Panc1 (cell line): ENCODE results near the gene SEMA7A.

Experiments
- CTCF ChIP-seq: fragments of 450-650 bp; IDR thresholded peaks from 2 replicates; pipeline ENCODE4 v1.5.1; 2017; ENCODE audit warnings: mild to moderate bottlenecking
- REST ChIP-seq, 2 experiments: IDR thresholded peaks; 2 replicates each; pipeline ENCODE4 v1.6.1; 2011 to 2012; ENCODE audit warnings: low read depth in 2 of 2, control low read depth in 1 of 2, low read length in 1 of 2, mild to moderate bottlenecking in 1 of 2, moderate library complexity in 1 of 2; ENCODE audit not compliant: insufficient read depth in 1 of 2

- TF ChIP-seq REST (IDR thresholded peaks at IDR 0.05; ENCODE audit: insufficient read depth in 1 of 2, low read depth in 2 of 2, low read length in 1 of 2) (no peak), CTCF (no peak)
These were observed 44.3 kb downstream of the SEMA7A start for GRCh38 chr15:74389241-74390048.
